Hepatocyte (in vitro differentiated cells): Measurements from ENCODE around the gene HBG1.

Experiments
- CTCF ChIP-seq: fragments of 200-600 bp; sonication (generic); IDR thresholded peaks from 2 replicates; pipeline ENCODE4 v1.5.1; 2016; ENCODE audit warnings: antibody characterized with exemption, mild to moderate bottlenecking; ENCODE audit not compliant: poor library complexity
- EZH2 ChIP-seq: fragments of 200-600 bp; sonication (generic); IDR thresholded peaks from 2 replicates; pipeline ENCODE4 v1.6.1; 2016; ENCODE audit warnings: antibody characterized with exemption, mild to moderate bottlenecking, borderline replicate concordance
- EZH2phosphoT487 ChIP-seq: fragments of 200-600 bp; sonication (generic); IDR thresholded peaks from one replicate; pipeline ENCODE4 v1.6.1; 2018; ENCODE audit warnings: antibody characterized with exemption, mild to moderate bottlenecking, low read depth, moderate library complexity; ENCODE audit not compliant: unreplicated experiment, severe bottlenecking

GRCh38 chr11:5286901-5287300, 37.2 kb upstream of the HBG1 start:
- TF ChIP-seq CTCF (no peak), EZH2 (no peak), EZH2phosphoT487 (no peak)
